Breast epithelium (tissue), 3 donors: Measurements from ENCODE around the gene HOXC5.

ENCODE experiments used
- CTCF ChIP-seq, 3 donors: fragments of 450-650 bp; IDR thresholded peaks; one replicate each; pipeline ENCODE4 v1.5.1; 2016 to 2017; ENCODE audit warnings: antibody characterized with exemption in 3 of 3, mild to moderate bottlenecking in 3 of 3, moderate library complexity in 3 of 3
- POLR2A ChIP-seq: fragments of 450-650 bp; IDR thresholded peaks from one replicate; pipeline ENCODE4 v1.6.1; 2016; ENCODE audit warnings: antibody characterized with exemption, mild to moderate bottlenecking, moderate library complexity
- POLR2AphosphoS5 ChIP-seq, 3 donors: sonication (generic); formaldehyde crosslinking; IDR thresholded peaks; one replicate each; pipeline ENCODE4 v1.6.1; 2017; ENCODE audit warnings: antibody characterized with exemption in 3 of 3

- TF ChIP-seq POLR2A (no peak), CTCF (IDR thresholded peaks at IDR 0.05) (no peak), POLR2AphosphoS5 (IDR thresholded peaks at IDR 0.05) (no peak)
Measured at GRCh38 chr12:54050482-54050810, 17.6 kb downstream of the HOXC5 start.
